Endometrial microvascular endothelial cells (primary cell): ENCODE results near the gene DCTD. TPM values are rescaled to one million over a fixed set of nuclear protein-coding genes. Genes with fewer than 3 reads are reported as not detected.

Experiments
- in situ Hi-C: cut with HindIII; loops from 2 replicates; pipeline ENCODE4 v1.10.0; 2017; ENCODE audit warnings: low sequenced_read_pairs, low pct_unique_long_range_greater_than_20kb; ENCODE audit errors: inconsistent ontology term
- total RNA-seq: library from RNA; depleted of rRNA; stranded (reverse); fragments of >200 nt; gene quantifications from one replicate; pipeline ENCODE4 v1.2.3, GENCODE V29; 2015; ENCODE audit errors: inconsistent ontology term

The DCTD gene
- total RNA-seq, 1 donor from 2014 or later = 102 TPM

- in situ Hi-C loops = no loop called here
Observed at GRCh38 chr4:182898479-182898799, 18.7 kb downstream of the DCTD start.

GRCh38 chr4:182897601-182898478, 19.3 kb downstream of the DCTD start:
- in situ Hi-C loops = no loop called here

GRCh38 chr4:182896421-182896820, 20.8 kb downstream of the DCTD start:
- in situ Hi-C loops = no loop called here

GRCh38 chr4:182895791-182896292, 21.3 kb downstream of the DCTD start:
- in situ Hi-C loops = no loop called here

- in situ Hi-C loops = no loop called here
Observed at GRCh38 chr4:182894681-182895275, 22.4 kb downstream of the DCTD start.

GRCh38 chr4:182893474-182894080, 23.6 kb downstream of the DCTD start:
- in situ Hi-C loops = no loop called here

GRCh38 chr4:182893047-182893446, 24.1 kb downstream of the DCTD start:
- in situ Hi-C loops = no loop called here

- in situ Hi-C loops = no loop called here
Observed at GRCh38 chr4:182890202-182890601, 27.0 kb downstream of the DCTD start.

- in situ Hi-C loops = no loop called here
Observed at GRCh38 chr4:182888891-182889290, 28.3 kb downstream of the DCTD start.

- in situ Hi-C loops = no loop called here
Observed at GRCh38 chr4:182886768-182887167, 30.4 kb downstream of the DCTD start.

GRCh38 chr4:182886205-182886604, 31.0 kb downstream of the DCTD start:
- in situ Hi-C loops = no loop called here

GRCh38 chr4:182885738-182886077, 31.5 kb downstream of the DCTD start:
- in situ Hi-C loops = no loop called here

GRCh38 chr4:182885022-182885737, 32.0 kb downstream of the DCTD start:
- in situ Hi-C loops = no loop called here

- in situ Hi-C loops = no loop called here
Observed at GRCh38 chr4:182884040-182884439, 33.1 kb downstream of the DCTD start.

GRCh38 chr4:182883351-182883750, 33.8 kb downstream of the DCTD start:
- in situ Hi-C loops = no loop called here

- in situ Hi-C loops = no loop called here
Observed at GRCh38 chr4:182881914-182882313, 35.3 kb downstream of the DCTD start.

GRCh38 chr4:182880387-182881356, 36.5 kb downstream of the DCTD start:
- in situ Hi-C loops = no loop called here

GRCh38 chr4:182879913-182880312, 37.3 kb downstream of the DCTD start:
- in situ Hi-C loops = no loop called here
